ENCODE results near the gene TTLL3.

Gene TTLL3

DNA sequence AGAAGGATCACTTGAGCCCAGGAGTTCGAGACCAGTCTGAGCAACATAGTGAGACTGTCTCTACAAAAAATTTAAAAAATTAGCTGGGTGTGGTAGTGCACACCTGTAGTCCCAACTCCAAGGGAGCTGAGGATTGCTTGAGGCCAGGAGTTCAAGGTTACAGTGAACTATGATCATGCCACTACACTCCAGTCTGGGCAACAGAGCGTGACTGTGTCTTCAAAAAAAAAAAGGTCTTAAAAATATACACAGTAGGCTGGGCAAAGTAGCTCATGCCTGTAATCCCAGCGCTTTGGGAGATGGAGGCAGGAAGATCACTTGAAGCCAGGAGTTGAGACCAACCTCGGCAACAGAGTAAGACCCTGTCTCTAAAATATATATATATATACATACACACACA is 29.2 kb upstream of the TTLL3 start:
- ATAC-seq, result no peak
- TF ChIP-seq OSR1 (CRISPR knock-in tag; IDR thresholded peaks at IDR 0.05) (no peak), ISL1 (CRISPR knock-in tag; IDR thresholded peaks at IDR 0.05) (no peak)

- no peak for TF ChIP-seq ESRRG (CRISPR knock-in tag; IDR thresholded peaks at IDR 0.05)
- no peak for TF ChIP-seq BACH2 (CRISPR knock-in tag; IDR thresholded peaks at IDR 0.05; ENCODE audit: borderline replicate concordance)
- no peak for TF ChIP-seq ZFP3 (CRISPR knock-in tag; IDR thresholded peaks at IDR 0.05)
These were observed 28.5 kb upstream of the TTLL3 start for GRCh38 chr3:9781551-9781950.

DNA sequence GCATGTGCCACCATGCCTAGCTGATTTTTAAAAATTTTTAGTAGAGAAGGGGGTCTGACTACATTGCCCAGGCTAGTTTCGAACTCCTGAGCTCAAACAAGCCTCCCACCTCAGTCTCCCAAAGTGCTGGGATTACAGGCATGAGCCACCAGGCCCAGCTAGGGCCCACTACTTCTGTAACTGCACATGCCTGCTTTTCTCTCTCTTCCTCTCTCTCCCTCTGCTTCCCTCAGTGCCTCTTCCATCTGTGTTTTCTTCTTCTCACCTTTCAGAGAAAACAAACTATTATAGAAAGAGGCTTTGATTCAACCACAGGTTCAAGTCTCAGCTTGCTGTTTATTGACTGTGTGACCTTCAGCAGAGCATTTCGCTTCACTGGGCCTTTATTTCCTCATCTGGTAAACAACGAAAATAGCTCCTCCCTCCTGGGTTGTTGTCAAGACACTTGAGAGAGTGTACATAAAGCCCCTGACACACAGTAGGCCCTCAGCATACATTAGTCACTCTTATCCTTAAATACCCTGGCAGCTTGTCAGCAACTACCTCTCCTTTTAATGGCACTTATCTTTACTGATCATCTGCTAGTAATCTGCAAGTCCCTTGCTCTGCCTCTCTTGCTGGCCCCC is 28.0 kb upstream of the TTLL3 start:
- TF ChIP-seq ZFP3 (CRISPR knock-in tag; IDR thresholded peaks at IDR 0.05) (no peak), ARNTL (CRISPR knock-in tag; IDR thresholded peaks at IDR 0.05; ENCODE audit: borderline replicate concordance, low read depth) (no peak), TCF4 (CRISPR knock-in tag; IDR thresholded peaks at IDR 0.05; ENCODE audit: borderline replicate concordance) (no peak), ZC3H10 (CRISPR knock-in tag; IDR thresholded peaks at IDR 0.05) (no peak), BACH2 (CRISPR knock-in tag; IDR thresholded peaks at IDR 0.05; ENCODE audit: borderline replicate concordance) (no peak), ZFP30 (CRISPR knock-in tag; IDR thresholded peaks at IDR 0.05) (no peak), GLIS3 (CRISPR knock-in tag; IDR thresholded peaks at IDR 0.05) (no peak), CSRNP3 (CRISPR knock-in tag; IDR thresholded peaks at IDR 0.05) (no peak), RARB (CRISPR knock-in tag; IDR thresholded peaks at IDR 0.05) (no peak), TOX (CRISPR knock-in tag; IDR thresholded peaks at IDR 0.05; ENCODE audit: borderline replicate concordance) (no peak), ZNF565 (CRISPR knock-in tag; conservative IDR thresholded peaks at IDR 0.05; ENCODE audit: low read depth) (no peak), SNAI2 (CRISPR knock-in tag; IDR thresholded peaks at IDR 0.05) (no peak), ESRRG (CRISPR knock-in tag; IDR thresholded peaks at IDR 0.05) (no peak), ZNF8 (CRISPR knock-in tag; IDR thresholded peaks at IDR 0.05) (no peak), PATZ1 (CRISPR knock-in tag; IDR thresholded peaks at IDR 0.05; ENCODE audit: borderline replicate concordance) (no peak)

More at GRCh38 chr3:9781551-9781950, 28.5 kb upstream of the TTLL3 start:
- no peak for ATAC-seq

DNA sequence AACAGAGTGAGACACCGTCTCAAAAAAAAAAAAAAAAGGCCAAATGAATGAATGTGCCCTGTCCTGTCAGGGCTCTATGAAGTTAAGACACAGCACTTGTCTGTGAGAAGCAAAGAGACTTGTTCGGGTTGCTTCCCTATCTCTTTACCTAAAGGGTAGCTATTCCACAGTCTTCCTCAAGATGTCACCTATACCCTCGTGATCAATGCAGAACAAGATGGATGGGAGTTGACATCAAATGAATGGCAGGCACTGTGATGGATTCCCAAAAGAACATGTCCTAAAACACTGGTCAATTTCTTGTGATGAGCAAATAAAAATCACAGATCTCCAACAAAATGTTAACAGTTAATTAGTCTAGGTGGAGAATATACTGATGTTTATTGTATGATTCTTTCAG is 27.3 kb upstream of the TTLL3 start:
- no peak for TF ChIP-seq ZFP30 (CRISPR knock-in tag; IDR thresholded peaks at IDR 0.05)
- TF ChIP-seq CSRNP3 (CRISPR knock-in tag; IDR thresholded peaks at IDR 0.05), result no peak
- no peak for TF ChIP-seq ARNTL (CRISPR knock-in tag; IDR thresholded peaks at IDR 0.05; ENCODE audit: borderline replicate concordance, low read depth)
- TF ChIP-seq ISL1 (CRISPR knock-in tag; IDR thresholded peaks at IDR 0.05), result no peak
- TF ChIP-seq TOX (CRISPR knock-in tag; IDR thresholded peaks at IDR 0.05; ENCODE audit: borderline replicate concordance), result no peak
- no peak for ATAC-seq

More for the DNA sequence above, 28.0 kb upstream of the TTLL3 start:
- no peak for ATAC-seq

DNA sequence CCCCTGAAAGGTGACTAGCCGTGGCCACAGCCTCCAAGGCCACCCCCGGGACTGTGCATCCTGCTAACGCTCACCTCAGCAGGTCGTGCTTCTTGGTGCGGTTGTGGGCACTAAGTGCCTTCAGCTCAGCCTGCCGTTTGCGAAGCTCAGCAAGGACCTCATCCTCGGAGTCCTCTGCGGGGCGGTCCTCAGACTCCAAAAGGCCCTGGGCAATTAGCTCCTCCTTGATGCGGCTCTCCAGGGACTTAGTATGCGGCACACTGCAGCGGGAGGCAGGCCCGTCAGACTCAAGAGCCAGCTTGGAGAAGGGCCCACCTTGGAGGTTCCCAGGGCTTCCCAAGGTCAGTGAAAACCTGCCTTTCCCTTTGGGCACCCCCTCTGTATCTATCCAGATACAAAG is 26.1 kb upstream of the TTLL3 start:
- TF ChIP-seq TCF4 (CRISPR knock-in tag; IDR thresholded peaks at IDR 0.05; ENCODE audit: borderline replicate concordance) (no peak), GLIS3 (CRISPR knock-in tag; IDR thresholded peaks at IDR 0.05) (no peak), CREB5 (CRISPR knock-in tag; IDR thresholded peaks at IDR 0.05; ENCODE audit: low read depth) (no peak), ZNF70 (CRISPR knock-in tag; IDR thresholded peaks at IDR 0.05) (no peak)
- no peak for ATAC-seq
